ENCODE measurements around the gene C1orf21.
"Not testable (repeated sequence)": the region's sequence is repeated elsewhere in the genome, so short reads cannot be mapped to it uniquely, and the experiment has no call there.

Gene C1orf21

GRCh38 chr1:184386312-184387068, at the start of gene C1orf21:
TSS of gene C1orf21 (plus strand) at chr1:184387029. CDS start at chr1:184477510, 90,481 bp downstream.
- DNase-seq, result peak; percentile 91

GRCh38 chr1:184337865-184338264, 49.0 kb upstream of the C1orf21 start:
- DNase-seq, result not testable (repeated sequence)

GRCh38 chr1:184340984-184341383, 45.8 kb upstream of the C1orf21 start:
- no peak for DNase-seq

GRCh38 chr1:184350573-184350972, 36.3 kb upstream of the C1orf21 start:
- DNase-seq, result no peak

GRCh38 chr1:184351416-184351975, 35.3 kb upstream of the C1orf21 start:
- DNase-seq, result no peak

GRCh38 chr1:184352776-184353175, 34.1 kb upstream of the C1orf21 start:
- peak; percentile 31 for DNase-seq

GRCh38 chr1:184354719-184355118, 32.1 kb upstream of the C1orf21 start:
- DNase-seq, result no peak

GRCh38 chr1:184356891-184357290, 29.9 kb upstream of the C1orf21 start:
- DNase-seq, result no peak

- DNase-seq, result no peak
Measured at GRCh38 chr1:184358256-184358655, 28.6 kb upstream of the C1orf21 start.

GRCh38 chr1:184359909-184360308, 26.9 kb upstream of the C1orf21 start:
- no peak for DNase-seq

GRCh38 chr1:184362876-184363275, 24.0 kb upstream of the C1orf21 start:
- DNase-seq, result peak; percentile 57

- no peak for DNase-seq
Measured at GRCh38 chr1:184365699-184366098, 21.1 kb upstream of the C1orf21 start.

GRCh38 chr1:184366997-184367396, 19.8 kb upstream of the C1orf21 start:
- DNase-seq, result no peak

GRCh38 chr1:184367427-184368038, 19.3 kb upstream of the C1orf21 start:
- no peak for DNase-seq

- DNase-seq, result no peak
Measured at GRCh38 chr1:184368354-184368753, 18.5 kb upstream of the C1orf21 start.

GRCh38 chr1:184370850-184371249, 16.0 kb upstream of the C1orf21 start:
- DNase-seq, result no peak

- no peak for DNase-seq
Measured at GRCh38 chr1:184373155-184373554, 13.7 kb upstream of the C1orf21 start.

- DNase-seq, result peak; percentile 64
Measured at GRCh38 chr1:184376369-184376768, 10.5 kb upstream of the C1orf21 start.

- no peak for DNase-seq
Measured at GRCh38 chr1:184379111-184379752, 7.6 kb upstream of the C1orf21 start.

GRCh38 chr1:184380468-184380867, 6.4 kb upstream of the C1orf21 start:
- DNase-seq, result no peak

- DNase-seq, result no peak
Measured at GRCh38 chr1:184383772-184384323, 3.0 kb upstream of the C1orf21 start.

- no peak for DNase-seq
Measured at GRCh38 chr1:184385865-184386311, 941 bp upstream of the C1orf21 start.

- DNase-seq, result no peak
Measured at GRCh38 chr1:184387069-184387475, 243 bp downstream of the C1orf21 start.

Measured in fibroblast of skin of right biceps (primary cell).